SK-N-SH (cell line): ENCODE measurements around the gene PRR33. TPM values are rescaled to one million over a fixed set of nuclear protein-coding genes. Genes with fewer than 3 reads are reported as not detected.

ENCODE experiments used
- CTCF ChIA-PET: fragments of 300-600, 350-600 bp; formaldehyde crosslinking; extraction: SDS; loops from one replicate; lab custom pipeline; 2021; lab: Yijun Ruan, JAX
- POLR2A ChIA-PET: fragments of 350-600 bp; sonication (Branson Sonifier 250); formaldehyde crosslinking; extraction: SDS; loops from one replicate; lab custom pipeline; 2020; ENCODE audit warnings: antibody characterized with exemption, inconsistent platforms; lab: Yijun Ruan, JAX
- DNase-seq: peaks from one replicate; pipeline ENCODE4 v3.0.0; 2012
- H2AFZ ChIP-seq: fragments of 200-600 bp; sonication (generic); 2 replicates; pipeline ENCODE4 v1.8.1; 2016; ENCODE audit warnings: antibody characterized with exemption, mild to moderate bottlenecking, low read depth
- H3F3A ChIP-seq: fragments of 200-600 bp; sonication (generic); replicated peaks from 2 replicates; pipeline ENCODE3; 2016; ENCODE audit warnings: antibody characterized with exemption, mild to moderate bottlenecking; ENCODE audit not compliant: insufficient read depth
- H3K27ac ChIP-seq, 2 experiments: fragments of 200-500 bp in 1 of 2; fragments of 200-600 bp in 1 of 2; sonication (Bioruptor generic) in 1 of 2; sonication (generic), shearing (Covaris generic) in 1 of 2; 2 replicates each; pipeline versions ENCODE4 v1.5.1 to v1.6.1; 2014 to 2016; ENCODE audit warnings: low read depth in 2 of 2, inconsistent platforms in 1 of 2, low read length in 1 of 2, mild to moderate bottlenecking in 1 of 2, mixed read lengths in 1 of 2
- H3K27me3 ChIP-seq: fragments of 200-600 bp; sonication (generic), shearing (Covaris generic); 2 replicates; pipeline ENCODE4 v1.6.1; 2016; ENCODE audit warnings: mixed run types; ENCODE audit not compliant: insufficient read depth
- H3K36me3 ChIP-seq, 2 experiments: fragments of 200-500 bp in 1 of 2; fragments of 200-600 bp in 1 of 2; sonication (Bioruptor generic) in 1 of 2; sonication (generic) in 1 of 2; replicated peaks in 1 of 2; 2 replicates each; pipeline versions ENCODE3 to v1.5.1; 2014 to 2016; ENCODE audit warnings: low read length in 1 of 2, mild to moderate bottlenecking in 1 of 2; ENCODE audit not compliant: insufficient read depth in 2 of 2, control insufficient read depth in 1 of 2
- H3K4me1 ChIP-seq, 2 experiments: fragments of 200-500 bp in 1 of 2; fragments of 200-600 bp in 1 of 2; sonication (Bioruptor generic) in 1 of 2; sonication (generic), shearing (Covaris generic) in 1 of 2; 2 replicates each; pipeline versions ENCODE4 v1.5.1 to v1.6.1; 2014 to 2016; ENCODE audit warnings: low read depth in 1 of 2, low read length in 1 of 2, mixed run types in 1 of 2; ENCODE audit not compliant: insufficient read depth in 2 of 2, control insufficient read depth in 1 of 2
- H3K4me2 ChIP-seq: fragments of 200-600 bp; sonication (generic), shearing (Covaris generic); 2 replicates; pipeline ENCODE4 v1.6.1; 2017; ENCODE audit warnings: mixed run types
- H3K4me3 ChIP-seq, 2 experiments: fragments of 200-500 bp in 1 of 2; fragments of 200-600 bp in 1 of 2; sonication (Bioruptor generic) in 1 of 2; sonication (generic), shearing (Covaris generic) in 1 of 2; 2 replicates each; pipeline versions ENCODE4 v1.5.1 to v1.8.1; 2014 to 2016; ENCODE audit warnings: low read depth in 2 of 2, inconsistent platforms in 1 of 2, low read length in 1 of 2, mild to moderate bottlenecking in 1 of 2, mixed read lengths in 1 of 2, moderate library complexity in 1 of 2
- H3K79me2 ChIP-seq: fragments of 200-600 bp; sonication (generic); 2 replicates; pipeline ENCODE4 v1.8.1; 2017; ENCODE audit warnings: mild to moderate bottlenecking; ENCODE audit not compliant: insufficient read depth
- H3K9ac ChIP-seq: fragments of 200-600 bp; sonication (generic); 2 replicates; pipeline ENCODE4 v1.6.1; 2017; ENCODE audit warnings: mixed run types
- H3K9me2 ChIP-seq: fragments of 200-600 bp; sonication (generic); 2 replicates; pipeline ENCODE4 v1.6.1; 2017; ENCODE audit warnings: mixed run types
- H3K9me3 ChIP-seq: fragments of 200-600 bp; sonication (generic); 2 replicates; pipeline ENCODE4 v1.6.1; 2017; ENCODE audit warnings: mixed run types, mild to moderate bottlenecking, moderate library complexity
- H4K20me1 ChIP-seq: fragments of 200-600 bp; sonication (generic); 2 replicates; pipeline ENCODE4 v1.6.1; 2017; ENCODE audit warnings: mild to moderate bottlenecking, mixed run types; ENCODE audit not compliant: insufficient read depth
- EP300 ChIP-seq, 2 experiments: IDR thresholded peaks; 2 replicates each; pipeline versions ENCODE4 v1.4.0 to v1.6.1; 2012; ENCODE audit warnings: borderline replicate concordance in 1 of 2, low read depth in 1 of 2, low read length in 1 of 2
- FOSL2 ChIP-seq: IDR thresholded peaks from 2 replicates; pipeline ENCODE4 v1.4.0; 2012; ENCODE audit warnings: low read depth, mild to moderate bottlenecking, moderate library complexity, borderline replicate concordance
- MAX ChIP-seq: IDR thresholded peaks from 2 replicates; pipeline ENCODE4 v1.4.0; 2012; ENCODE audit warnings: low read depth
- NFIC ChIP-seq: IDR thresholded peaks from 2 replicates; pipeline ENCODE4 v1.4.0; 2012; ENCODE audit warnings: borderline replicate concordance
- RCOR1 ChIP-seq: fragments of 150-350 bp; IDR thresholded peaks from 2 replicates; pipeline ENCODE4 v1.6.1; 2017; ENCODE audit warnings: antibody characterized with exemption, low read length
- REST ChIP-seq: IDR thresholded peaks from 2 replicates; pipeline ENCODE4 v1.6.1; 2012; ENCODE audit warnings: mild to moderate bottlenecking, low read depth, low read length, moderate library complexity
- RFX5 ChIP-seq: IDR thresholded peaks from 2 replicates; pipeline ENCODE4 v1.6.1; 2012; ENCODE audit warnings: mild to moderate bottlenecking, improper control_type of control experiment, low read length
- TCF12 ChIP-seq: IDR thresholded peaks from 2 replicates; pipeline ENCODE4 v1.4.0; 2012
- USF2 ChIP-seq: fragments of 150-350 bp; IDR thresholded peaks from 2 replicates; pipeline ENCODE4 v1.6.1; 2017; ENCODE audit warnings: antibody characterized with exemption, low read length, low read depth, borderline replicate concordance
- WGBS: methylation state at CpG from one replicate; pipeline ENCODE4 v1.1.6; 2017; ENCODE audit warnings: low lambda C conversion rate; 5-methylcytosine and 5-hydroxymethylcytosine counted together
- polyA plus RNA-seq, 3 experiments: library from polyadenylated mRNA; depleted of rRNA; stranded (reverse); fragments of >200 nt; gene quantifications; 2 replicates each; pipeline ENCODE4 v1.2.3, GENCODE V29; 2012

PRR33 gene
- polyA plus RNA-seq, 1 of the 3 experiments (the other 2 are of a cell fraction): not detected

GRCh38 chr11:1863352-1864216 lies 28.1 kb downstream of the PRR33 start:
- Histone ChIP-seq H3K9me3 (no peaks in the 10 kb centered on the region), H3K4me1 (peaks cover 18 to 42% of the 10 kb centered on the region in 2 experiments; a peak in 3 of 4 replicates), H3K79me2 (no peaks in the 10 kb centered on the region), H2AFZ (no peak overlapping the region), H3K27me3 (no peaks in the 10 kb centered on the region), H3F3A (no peaks in the 10 kb centered on the region), H3K4me2 (peak overlapping the region; percentile 69), H3K9ac (0 out of 2 replicates have a peak overlapping the region, but pooled peaks have one; percentile 11), H3K9me2 (no peaks in the 10 kb centered on the region), H3K27ac (peak overlapping the region; percentile 50 to 61; a peak in 3 of 4 replicates), H4K20me1 (no peaks in the 10 kb centered on the region), H3K36me3 (no peaks in the 10 kb centered on the region), H3K4me3 (no peak overlapping the region)
- TF ChIP-seq USF2 (no peak), RFX5 (no peak), FOSL2 (peak; percentile 87), NFIC (peak; percentile 95), MAX (peak; percentile 75), RCOR1 (0 out of 2 replicates have a peak, but pooled peaks have one; percentile 13), TCF12 (peak; percentile 63; the same call in 1 of the 2 replicates), REST (no peak), EP300 (IDR thresholded peaks at IDR 0.05; ENCODE audit: borderline replicate concordance in 1 of 2, low read depth in 1 of 2, low read length in 1 of 2) (peak in 1 of 2 experiments; percentile 51; a peak in 1 of 4 replicates)
- peak; percentile 86 for DNase-seq
- POLR2A ChIA-PET: no interaction called here
- 60% methylated on average over 15 of the region's 27 CpGs for WGBS
- CTCF ChIA-PET: interaction anchor here (0.6 to 2.2 kb wide), 4 partner anchors 19 to 286 kb away, joined by 3 to 9 read pairs (median 3); no protein-coding TSS in a partner anchor
